Measurements from ENCODE around the gene HOXA3.

DNA sequence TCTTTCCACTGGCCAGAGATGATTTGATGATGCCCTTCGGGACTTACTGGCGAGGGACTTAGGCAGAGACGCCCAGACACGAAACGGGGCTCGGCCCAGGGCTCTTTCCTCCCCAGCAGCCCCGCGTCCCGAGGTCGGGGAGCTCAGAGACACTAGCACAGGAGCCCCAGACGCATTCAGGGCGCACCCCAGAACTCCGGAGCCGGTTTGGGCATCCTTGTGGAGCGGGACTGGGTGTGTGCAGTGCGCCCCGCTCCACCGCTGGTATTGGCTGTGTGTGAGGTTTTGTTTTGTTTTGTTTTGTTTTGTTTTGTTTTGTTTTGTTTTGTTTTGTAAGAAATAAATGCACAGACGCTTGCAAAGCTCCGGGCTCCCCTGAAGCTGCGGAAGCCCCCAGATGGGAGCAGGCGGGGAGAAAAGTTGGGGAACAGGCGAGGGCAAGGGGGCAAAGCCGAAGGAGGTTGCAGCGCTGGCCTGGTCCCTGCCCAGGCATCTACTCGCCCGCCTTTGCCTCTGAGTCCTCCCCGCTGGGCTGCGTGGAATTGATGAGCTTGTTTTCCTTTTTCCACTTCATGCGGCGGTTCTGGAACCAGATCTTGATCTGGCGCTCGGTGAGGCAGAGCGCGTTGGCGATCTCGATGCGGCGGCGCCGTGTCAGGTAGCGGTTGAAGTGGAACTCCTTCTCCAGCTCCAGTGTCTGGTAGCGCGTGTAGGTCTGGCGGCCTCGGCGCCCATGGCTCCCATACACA is 7.0 kb downstream of the HOXA3 start:
- TF ChIP-seq, protein P1, sequence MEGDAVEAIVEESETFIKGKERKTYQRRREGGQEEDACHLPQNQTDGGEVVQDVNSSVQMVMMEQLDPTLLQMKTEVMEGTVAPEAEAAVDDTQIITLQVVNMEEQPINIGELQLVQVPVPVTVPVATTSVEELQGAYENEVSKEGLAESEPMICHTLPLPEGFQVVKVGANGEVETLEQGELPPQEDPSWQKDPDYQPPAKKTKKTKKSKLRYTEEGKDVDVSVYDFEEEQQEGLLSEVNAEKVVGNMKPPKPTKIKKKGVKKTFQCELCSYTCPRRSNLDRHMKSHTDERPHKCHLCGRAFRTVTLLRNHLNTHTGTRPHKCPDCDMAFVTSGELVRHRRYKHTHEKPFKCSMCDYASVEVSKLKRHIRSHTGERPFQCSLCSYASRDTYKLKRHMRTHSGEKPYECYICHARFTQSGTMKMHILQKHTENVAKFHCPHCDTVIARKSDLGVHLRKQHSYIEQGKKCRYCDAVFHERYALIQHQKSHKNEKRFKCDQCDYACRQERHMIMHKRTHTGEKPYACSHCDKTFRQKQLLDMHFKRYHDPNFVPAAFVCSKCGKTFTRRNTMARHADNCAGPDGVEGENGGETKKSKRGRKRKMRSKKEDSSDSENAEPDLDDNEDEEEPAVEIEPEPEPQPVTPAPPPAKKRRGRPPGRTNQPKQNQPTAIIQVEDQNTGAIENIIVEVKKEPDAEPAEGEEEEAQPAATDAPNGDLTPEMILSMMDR (IDR thresholded peaks at IDR 0.05; ENCODE audit: low read depth, low read length, poor library complexity, severe bottlenecking): no peak
- no peak for TF ChIP-seq EZH2phosphoT487 (IDR thresholded peaks at IDR 0.05; ENCODE audit: borderline replicate concordance, low read length)

Measured in DOHH2 (cell line).